Stimulated activated CD8-positive, alpha-beta memory T cell treated with anti-CD3 and anti-CD28 coated beads, Interleukin-15, amount 100 ng/mL, for 4 hours (primary cell): ENCODE data around the gene ZMIZ1.

ENCODE experiments used
- DNase-seq, 2 donors: peaks; one replicate each; pipeline ENCODE4 v3.0.0-alpha.2; 2020; ENCODE audit warnings: low read depth in 2 of 2

Gene ZMIZ1

GRCh38 chr10:79139124-79139835, 70.5 kb downstream of the ZMIZ1 start:
- DNase-seq: no peak

GRCh38 chr10:79140085-79140793, 71.5 kb downstream of the ZMIZ1 start:
- DNase-seq: no peak

GRCh38 chr10:79140855-79141254, 72.1 kb downstream of the ZMIZ1 start:
- no peak for DNase-seq

GRCh38 chr10:79142064-79142491, 73.3 kb downstream of the ZMIZ1 start:
- no peak for DNase-seq

GRCh38 chr10:79142522-79143309, 74.0 kb downstream of the ZMIZ1 start:
- DNase-seq: no peak

- no peak for DNase-seq
These were observed 75.1 kb downstream of the ZMIZ1 start for GRCh38 chr10:79143879-79144278.

- DNase-seq: no peak
These were observed 75.8 kb downstream of the ZMIZ1 start for GRCh38 chr10:79144351-79145173.

GRCh38 chr10:79145174-79145483, 76.4 kb downstream of the ZMIZ1 start:
- no peak for DNase-seq

GRCh38 chr10:79145517-79146470, 77.0 kb downstream of the ZMIZ1 start:
- no peak for DNase-seq

- DNase-seq: no peak
These were observed 77.9 kb downstream of the ZMIZ1 start for GRCh38 chr10:79146611-79147130.

- DNase-seq: no peak
These were observed 78.5 kb downstream of the ZMIZ1 start for GRCh38 chr10:79147306-79147705.

- DNase-seq: no peak
These were observed 79.2 kb downstream of the ZMIZ1 start for GRCh38 chr10:79147796-79148451.

GRCh38 chr10:79148452-79149344, 79.9 kb downstream of the ZMIZ1 start:
- no peak for DNase-seq

GRCh38 chr10:79149345-79149661, 80.5 kb downstream of the ZMIZ1 start:
- no peak for DNase-seq

GRCh38 chr10:79149662-79150443, 81.1 kb downstream of the ZMIZ1 start:
- DNase-seq: no peak

- DNase-seq: no peak
These were observed 81.6 kb downstream of the ZMIZ1 start for GRCh38 chr10:79150444-79150754.

GRCh38 chr10:79152423-79152817, 83.7 kb downstream of the ZMIZ1 start:
- DNase-seq: no peak

- DNase-seq: no peak
These were observed 85.0 kb downstream of the ZMIZ1 start for GRCh38 chr10:79153745-79154144.
